HG02973 (cell line): ENCODE data around the gene SPDYE16.
A peak's percentile ranks its signal among the peaks of the same experiment; 100 is the strongest.
"Not testable (repeated sequence)": the region's sequence is repeated elsewhere in the genome, so short reads cannot be mapped to it uniquely, and the experiment has no call there.

Source experiments
- ATAC-seq: cut with Tn5 transposase; IDR thresholded peaks from one replicate; pipeline ENCODE4 v1.9.1; 2021; ENCODE audit warnings: moderate library complexity; ENCODE audit not compliant: unreplicated experiment

Gene SPDYE16

GRCh38 chr7:76549855-76550248 lies 6.8 kb upstream of the SPDYE16 start:
- ATAC-seq = not testable (repeated sequence)

DNA sequence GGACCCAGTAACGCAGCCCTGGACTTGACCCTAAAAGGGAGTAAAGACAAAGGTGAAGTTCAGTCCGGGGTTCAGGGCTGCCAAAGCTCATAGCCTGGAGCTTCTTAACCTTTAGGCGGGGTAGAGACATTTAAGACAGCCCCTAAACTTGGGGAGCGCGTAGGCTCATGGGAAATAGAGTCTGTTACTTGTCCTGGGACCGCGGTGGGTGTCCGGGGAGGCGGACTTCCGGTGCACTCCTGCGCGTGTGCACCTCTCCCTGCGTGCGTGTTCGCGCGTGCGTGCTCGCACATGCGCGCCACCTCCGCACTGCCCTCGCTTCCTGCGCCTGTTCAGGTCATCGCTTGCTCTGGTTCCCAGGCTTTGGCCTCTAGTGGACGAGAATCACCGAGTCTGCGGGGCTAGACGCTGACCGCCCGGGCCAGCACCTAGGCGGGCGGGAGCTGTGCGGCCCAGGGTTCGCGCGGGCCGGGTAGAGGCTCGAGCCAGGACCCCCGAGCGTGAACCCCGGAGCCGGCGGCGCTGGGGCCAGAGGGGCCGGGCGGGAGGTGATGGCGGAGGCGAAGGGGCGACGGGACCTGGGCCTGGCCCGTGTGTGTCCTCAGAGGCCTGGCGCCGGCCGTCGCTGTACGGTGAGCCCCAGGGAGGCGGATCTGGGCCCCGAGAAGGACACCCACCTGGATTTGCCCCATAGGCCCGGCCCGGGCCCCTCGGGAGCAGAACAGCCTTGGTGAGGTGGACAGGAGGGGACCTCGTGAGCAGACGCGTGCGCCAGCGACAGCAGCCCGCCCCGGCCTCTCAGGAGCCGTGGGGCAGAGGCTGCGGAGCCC lies 6.1 kb upstream of the SPDYE16 start:
- peak; percentile 99 for ATAC-seq

DNA sequence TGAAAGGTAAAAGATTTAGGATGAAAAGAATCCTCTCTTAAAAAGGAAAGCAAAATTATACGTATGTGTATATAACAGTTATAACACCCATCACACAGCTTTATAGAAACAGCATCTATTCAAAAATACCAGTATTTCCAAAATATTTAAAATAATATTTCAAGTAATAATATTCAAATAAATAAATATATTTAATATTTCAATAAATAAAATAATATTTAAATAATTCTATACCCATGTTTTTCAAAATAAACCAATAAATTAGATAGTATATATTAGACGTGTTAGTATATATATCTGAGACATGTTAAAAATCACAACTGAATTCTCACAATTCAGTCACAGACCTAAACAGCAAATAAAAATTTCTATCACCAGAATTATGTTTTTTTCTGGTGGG lies 11.5 kb downstream of the SPDYE16 start:
- ATAC-seq = not testable (repeated sequence)

GRCh38 chr7:76526183-76526582 lies 16.9 kb downstream of the SPDYE16 start:
- ATAC-seq = not testable (repeated sequence)

DNA sequence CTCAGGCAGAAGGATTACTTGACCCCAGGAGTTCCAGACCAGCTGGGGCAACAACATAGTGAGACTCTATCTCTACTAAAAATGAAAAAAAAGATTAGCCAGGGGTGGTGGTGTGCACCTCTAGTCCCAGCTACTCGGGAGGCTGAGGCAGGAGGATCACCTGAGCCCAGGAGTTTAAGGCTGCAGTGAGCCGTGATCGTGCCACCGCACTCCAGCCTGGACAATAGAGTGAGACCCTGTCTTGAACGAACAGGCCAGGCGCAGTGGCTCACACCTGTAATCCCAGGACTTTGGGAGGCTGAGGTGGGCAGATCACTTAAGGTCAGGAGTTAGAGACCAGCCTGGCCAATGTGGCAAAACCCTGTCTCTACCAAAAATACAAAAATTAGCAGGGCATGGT lies 26.2 kb downstream of the SPDYE16 start:
- ATAC-seq = not testable (repeated sequence)

GRCh38 chr7:76515999-76516443 lies 27.1 kb downstream of the SPDYE16 start:
- no peak for ATAC-seq

- no peak for ATAC-seq
Observed at GRCh38 chr7:76514926-76515771, 27.9 kb downstream of the SPDYE16 start.

GRCh38 chr7:76513817-76514799 lies 29.0 kb downstream of the SPDYE16 start:
- ATAC-seq = no peak

- ATAC-seq = no peak
Observed at GRCh38 chr7:76512941-76513816, 29.9 kb downstream of the SPDYE16 start.

GRCh38 chr7:76511911-76512885 lies 30.9 kb downstream of the SPDYE16 start:
- ATAC-seq = not testable (repeated sequence)

DNA sequence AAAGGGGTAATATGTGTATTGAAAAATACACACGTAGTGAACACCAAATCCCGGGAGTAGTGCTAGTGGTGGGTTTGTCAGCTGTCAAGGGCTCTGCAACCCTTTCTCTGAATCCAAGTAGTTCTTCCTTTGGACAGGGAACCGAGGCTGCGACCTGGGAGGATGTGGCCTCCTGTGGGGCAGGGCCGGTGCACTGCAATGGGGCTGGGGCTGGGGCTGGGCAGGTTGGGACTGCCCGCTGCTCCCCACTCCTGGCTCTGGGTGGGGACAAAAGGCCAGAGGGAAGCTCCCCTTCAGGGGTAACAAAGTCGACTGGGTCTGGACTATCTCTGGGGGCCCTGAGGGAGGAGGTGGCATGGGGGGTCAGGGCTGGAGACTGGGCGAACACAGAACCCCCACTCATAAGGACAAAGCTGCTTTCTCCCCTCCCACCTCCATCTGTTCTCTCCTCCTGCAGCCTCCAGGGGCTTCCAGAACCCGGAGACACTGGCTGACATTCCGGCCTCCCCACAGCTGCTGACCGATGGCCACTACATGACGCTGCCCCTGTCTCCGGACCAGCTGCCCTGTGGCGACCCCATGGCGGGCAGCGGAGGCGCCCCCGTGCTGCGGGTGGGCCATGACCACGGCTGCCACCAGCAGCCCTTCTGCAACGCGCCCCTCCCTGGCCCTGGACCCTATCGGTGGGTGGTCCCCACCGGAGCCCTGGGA lies 31.7 kb downstream of the SPDYE16 start:
- not testable (repeated sequence) for ATAC-seq

- no peak for ATAC-seq
Observed at GRCh38 chr7:76509931-76510877, 32.9 kb downstream of the SPDYE16 start, which contains the start of gene UPK3B. TSS of gene UPK3B (plus strand) at chr7:76510552. CDS start at chr7:76510653, 101 bp downstream.

DNA sequence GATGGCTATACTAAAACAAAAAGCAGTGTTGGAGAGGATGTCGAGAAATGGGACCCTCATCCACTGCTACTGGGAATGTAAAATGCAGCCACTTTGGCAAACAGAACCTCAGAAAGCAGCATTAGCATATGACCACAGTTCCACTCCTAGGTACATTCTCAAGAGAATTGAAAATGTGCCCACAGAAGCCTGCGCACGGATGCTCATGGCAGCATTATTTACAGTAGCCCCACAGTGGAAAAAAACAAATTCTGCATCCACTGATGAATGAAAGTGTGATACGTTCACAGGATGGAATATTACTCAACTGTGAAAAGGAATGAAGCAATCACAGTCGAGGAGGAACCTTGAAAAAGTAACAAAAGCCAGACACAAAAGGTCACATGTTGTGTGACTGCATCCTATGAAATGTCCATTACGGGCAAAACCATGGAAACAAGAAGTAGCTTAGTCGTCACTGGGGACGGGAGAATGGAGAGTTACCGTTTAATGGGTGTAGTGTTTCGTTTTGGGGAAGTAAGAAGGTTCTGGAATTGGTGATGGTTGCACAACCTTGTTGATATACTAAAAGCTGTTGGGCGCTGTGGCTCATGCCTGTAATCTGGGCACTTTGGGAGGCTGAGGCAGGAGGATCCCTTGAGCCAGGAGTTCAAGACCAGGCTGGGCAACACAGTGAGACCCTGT lies 35.2 kb downstream of the SPDYE16 start:
- ATAC-seq = no peak

DNA sequence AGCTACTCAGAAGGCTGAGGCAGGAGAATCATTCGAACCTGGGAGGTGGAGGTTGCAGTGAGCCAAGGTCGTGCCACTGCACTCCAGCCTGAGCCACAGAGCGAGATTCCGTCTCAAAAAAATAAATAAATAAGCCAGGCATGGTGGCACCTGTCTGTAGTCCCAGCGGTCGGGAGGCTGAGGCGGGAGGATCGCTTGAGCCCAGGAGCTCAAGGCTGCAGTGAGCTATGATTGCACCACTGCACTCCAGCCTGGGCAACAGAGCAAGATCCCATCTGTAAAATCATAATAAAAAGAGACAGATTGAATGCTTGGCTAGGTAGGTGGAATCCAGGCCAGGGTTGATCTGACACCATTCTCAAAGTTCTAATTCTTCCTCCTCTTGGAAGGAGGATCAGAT lies 36.5 kb downstream of the SPDYE16 start:
- ATAC-seq = not testable (repeated sequence)

- ATAC-seq = no peak
Observed at GRCh38 chr7:76506081-76506440, 37.0 kb downstream of the SPDYE16 start.
